ENCODE results near the gene ARHGAP8. TPM values are rescaled to one million over a fixed set of nuclear protein-coding genes. Genes with fewer than 3 reads are reported as not detected.

ARHGAP8 gene
- total RNA-seq, 2 experiments from 2014 or later = 3.3 to 3.4 TPM

DNA sequence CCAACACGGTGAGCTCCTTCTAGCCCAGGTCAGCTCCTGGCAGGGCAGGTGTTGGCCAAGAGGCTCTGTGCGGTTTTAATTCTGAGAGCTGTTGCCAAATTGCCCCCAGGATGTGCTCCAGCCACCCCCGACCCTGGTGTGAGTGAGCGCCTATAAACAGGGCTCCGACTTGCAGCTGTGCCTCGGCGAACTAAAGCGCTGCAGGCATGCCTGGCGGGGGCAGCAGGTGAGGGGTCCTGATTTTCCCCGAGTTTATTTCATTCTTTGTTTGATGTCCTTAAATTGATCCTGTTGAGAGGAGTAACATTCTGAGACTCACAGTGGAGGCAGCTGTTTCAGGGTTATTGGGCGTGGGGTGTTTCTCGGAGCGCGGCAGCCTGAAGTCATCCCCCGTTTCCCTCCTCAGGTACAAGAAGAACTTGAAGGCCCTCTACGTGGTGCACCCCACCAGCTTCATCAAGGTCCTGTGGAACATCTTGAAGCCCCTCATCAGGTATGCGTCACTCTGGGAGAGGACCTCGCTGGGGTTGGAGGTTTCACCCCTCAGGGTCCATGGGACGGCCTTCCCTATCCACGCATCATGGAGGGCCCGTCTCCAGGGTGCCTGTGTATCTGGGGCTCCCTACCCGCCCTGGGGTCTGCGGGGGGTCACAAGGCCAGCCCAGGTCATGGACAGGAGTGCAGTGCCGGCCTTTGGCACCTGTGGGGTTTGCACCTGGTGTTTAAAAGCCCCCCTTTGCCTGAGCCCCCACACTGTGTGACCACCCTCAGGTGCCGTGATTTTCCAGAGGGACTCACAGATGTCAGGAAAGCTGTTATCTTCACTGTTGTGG is 62.1 kb downstream of the ARHGAP8 start:
- DNase-seq = no peak
- intact Hi-C loops (cut with DNase I, micrococcal nuclease) = no loop called here
- no peak for ATAC-seq
- ChIA-PET CTCF (no interaction called here), POLR2A (no interaction called here)
- Mint-ChIP-seq H3K27me3 (no peaks in the 10 kb centered on the region), H3K4me1 (no peaks in the 10 kb centered on the region), H3K9me3 (ENCODE audit: low read depth) (peaks cover 2% of the 10 kb centered on the region), H3K4me3 (no peak overlapping the region), H3K36me3 (ENCODE audit: low read depth) (no peaks in the 10 kb centered on the region), H3K27ac (no peak overlapping the region)

DNA sequence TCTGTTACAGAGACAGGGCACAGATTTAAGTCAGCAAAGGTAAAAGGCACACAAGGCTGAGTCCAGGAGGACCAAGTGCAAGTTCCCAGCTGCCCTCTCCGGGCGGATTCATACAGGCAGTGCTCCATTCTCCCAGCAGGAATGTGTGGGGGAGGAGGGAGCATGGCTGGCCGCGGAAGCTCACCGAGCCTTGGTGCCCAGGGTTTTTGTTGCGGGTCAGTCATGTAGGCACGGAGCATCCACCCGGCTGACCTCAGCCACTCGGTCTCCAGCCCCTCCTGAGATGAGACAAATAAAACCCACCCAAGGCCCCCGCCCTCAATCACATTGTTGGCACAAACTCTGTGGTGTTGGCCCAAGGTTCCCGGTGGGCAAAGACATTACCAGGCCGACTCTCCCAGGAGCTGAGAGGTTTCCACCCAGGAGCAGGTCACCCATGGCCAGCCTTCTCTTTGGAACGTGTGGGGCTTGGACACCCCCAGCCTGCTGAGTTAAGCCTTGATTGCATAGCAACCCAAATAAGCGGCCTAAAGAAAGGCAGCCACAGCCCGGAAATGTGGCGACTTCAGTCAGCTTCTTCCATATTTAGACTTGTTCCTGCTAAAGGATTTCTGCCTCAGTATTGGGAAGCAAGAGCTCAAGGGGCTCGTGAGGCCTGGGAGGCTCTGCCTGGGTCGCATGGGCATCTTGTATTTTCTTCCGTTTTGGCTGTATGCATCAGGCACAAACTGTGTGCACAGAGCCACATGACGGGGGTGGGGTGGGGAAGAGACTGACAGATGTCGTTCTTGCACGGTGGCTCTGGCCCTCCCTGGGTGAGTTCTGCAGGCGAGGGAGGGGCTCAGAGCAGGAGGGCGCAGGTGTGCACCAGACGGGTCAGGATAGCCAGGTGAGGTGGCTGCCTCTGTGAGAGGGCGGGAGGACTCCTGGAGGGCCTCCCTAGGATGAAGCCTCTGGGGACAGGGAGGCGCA is 63.0 kb downstream of the ARHGAP8 start:
- CTCF ChIA-PET = no interaction called here

DNA sequence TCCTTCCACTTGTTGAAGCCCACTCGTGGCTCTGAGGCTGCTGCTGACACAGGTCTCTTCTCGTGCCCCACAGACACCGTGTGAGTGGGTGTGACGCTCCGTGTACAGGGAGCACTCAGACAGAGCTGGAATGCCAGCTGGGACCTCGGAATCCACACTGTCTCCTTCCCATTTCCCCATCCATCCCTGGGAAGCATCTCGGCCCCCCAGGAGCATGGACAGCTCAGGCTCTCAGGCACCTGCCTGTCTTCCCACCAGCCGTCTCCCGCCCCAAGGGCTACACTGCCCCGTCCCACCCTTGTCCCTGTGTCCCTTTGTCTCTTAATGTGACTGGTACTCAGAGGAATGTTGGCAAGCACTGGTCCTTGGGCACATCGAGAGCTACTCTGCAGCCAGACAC is 63.8 kb downstream of the ARHGAP8 start:
- Mint-ChIP-seq H3K4me3 (no peak overlapping the region), H3K27me3 (no peaks in the 10 kb centered on the region), H3K36me3 (ENCODE audit: low read depth) (no peaks in the 10 kb centered on the region), H3K4me1 (no peaks in the 10 kb centered on the region), H3K27ac (no peak overlapping the region), H3K9me3 (ENCODE audit: low read depth) (peaks cover 2% of the 10 kb centered on the region)
- intact Hi-C loops (cut with DNase I, micrococcal nuclease) = no loop called here
- ATAC-seq = no peak
- ChIA-PET CTCF (no interaction called here), POLR2A (no interaction called here)
- no peak for DNase-seq

More for the DNA sequence above, 63.0 kb downstream of the ARHGAP8 start:
- DNase-seq = no peak
- intact Hi-C loops (cut with DNase I, micrococcal nuclease) = no loop called here
- POLR2A ChIA-PET = no interaction called here
- Mint-ChIP-seq H3K4me3 (no peak overlapping the region), H3K9me3 (ENCODE audit: low read depth) (peaks cover 2% of the 10 kb centered on the region), H3K36me3 (ENCODE audit: low read depth) (no peaks in the 10 kb centered on the region), H3K4me1 (no peaks in the 10 kb centered on the region), H3K27me3 (no peaks in the 10 kb centered on the region), H3K27ac (no peak overlapping the region)
- ATAC-seq = no peak

DNA sequence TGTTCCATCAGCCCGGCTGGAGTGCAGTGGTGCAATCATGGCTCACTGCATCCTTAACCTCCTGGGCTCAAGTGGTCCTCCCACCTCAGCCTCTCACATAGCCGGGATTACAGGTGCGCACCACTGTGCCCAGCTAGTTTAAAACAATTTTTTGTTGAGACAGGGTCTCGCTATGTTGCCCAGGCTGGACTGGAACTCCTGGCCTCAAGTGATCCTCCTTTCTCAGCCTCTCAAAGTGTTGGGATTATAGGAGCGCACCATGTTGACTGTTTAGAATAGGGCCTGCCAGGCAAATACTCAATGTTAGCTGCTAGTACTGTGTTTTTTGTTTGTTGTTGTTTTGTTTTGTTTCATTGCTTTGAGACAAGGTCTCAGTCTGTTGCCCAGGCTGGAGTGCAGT is 66.4 kb downstream of the ARHGAP8 start:
- CTCF ChIA-PET = no interaction called here
- ATAC-seq = no peak
- intact Hi-C loops (cut with DNase I, micrococcal nuclease) = no loop called here

DNA sequence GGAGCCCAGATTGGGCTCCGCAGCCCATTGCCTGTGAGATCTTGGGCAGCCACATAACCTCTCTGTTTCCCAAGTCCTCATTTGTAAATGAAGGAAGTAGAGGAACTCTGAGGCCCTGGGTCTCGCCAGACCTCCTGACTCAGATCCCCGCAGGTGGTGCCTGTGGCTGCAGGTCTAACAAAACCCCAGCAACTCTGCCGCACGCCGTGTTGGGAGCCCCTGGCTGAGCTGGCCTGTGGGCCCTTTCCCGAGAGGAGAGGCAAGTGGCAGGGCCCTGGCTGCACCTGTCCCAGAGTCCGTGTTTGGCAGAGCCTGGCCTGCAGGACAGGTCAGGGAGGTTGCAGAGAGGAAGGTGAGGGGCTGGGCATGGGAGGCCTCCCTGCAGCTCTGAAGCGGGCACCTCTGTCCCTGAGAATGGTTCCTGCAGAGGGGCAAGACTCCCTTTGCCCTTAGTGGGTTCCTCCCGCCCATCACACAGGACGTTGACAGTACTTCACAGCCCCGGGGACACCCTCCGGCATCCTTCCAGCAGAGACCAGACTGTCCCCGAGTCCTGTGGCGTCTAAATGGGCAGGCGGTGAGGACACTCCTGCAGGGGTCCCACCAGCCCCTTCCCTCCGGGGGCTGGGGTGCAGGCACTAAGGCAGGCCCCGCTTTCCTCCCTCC is 67.7 kb downstream of the ARHGAP8 start:
- Mint-ChIP-seq H3K27me3 (peaks cover 1% of the 10 kb centered on the region), H3K4me1 (no peaks in the 10 kb centered on the region), H3K4me3 (no peak overlapping the region), H3K9me3 (ENCODE audit: low read depth) (no peaks in the 10 kb centered on the region), H3K36me3 (ENCODE audit: low read depth) (no peaks in the 10 kb centered on the region), H3K27ac (no peak overlapping the region)
- DNase-seq (no peak), ATAC-seq (no peak)
- intact Hi-C loops (cut with DNase I, micrococcal nuclease) = loop anchor here (1.0 to 5.0 kb wide), 4 partner anchors 123 to 276 kb away; no protein-coding TSS in a partner anchor
- ChIA-PET POLR2A (no interaction called here), CTCF (interaction anchor here (1.0 to 1.1 kb wide), 3 partner anchors 135 to 275 kb away, joined by 3 to 4 read pairs (median 4); no protein-coding TSS in a partner anchor)

More for the DNA sequence above, 66.4 kb downstream of the ARHGAP8 start:
- POLR2A ChIA-PET = no interaction called here
- Mint-ChIP-seq H3K27me3 (no peaks in the 10 kb centered on the region), H3K4me3 (no peak overlapping the region), H3K27ac (no peak overlapping the region), H3K36me3 (ENCODE audit: low read depth) (no peaks in the 10 kb centered on the region), H3K9me3 (ENCODE audit: low read depth) (no peaks in the 10 kb centered on the region), H3K4me1 (no peaks in the 10 kb centered on the region)
- DNase-seq = no peak

DNA sequence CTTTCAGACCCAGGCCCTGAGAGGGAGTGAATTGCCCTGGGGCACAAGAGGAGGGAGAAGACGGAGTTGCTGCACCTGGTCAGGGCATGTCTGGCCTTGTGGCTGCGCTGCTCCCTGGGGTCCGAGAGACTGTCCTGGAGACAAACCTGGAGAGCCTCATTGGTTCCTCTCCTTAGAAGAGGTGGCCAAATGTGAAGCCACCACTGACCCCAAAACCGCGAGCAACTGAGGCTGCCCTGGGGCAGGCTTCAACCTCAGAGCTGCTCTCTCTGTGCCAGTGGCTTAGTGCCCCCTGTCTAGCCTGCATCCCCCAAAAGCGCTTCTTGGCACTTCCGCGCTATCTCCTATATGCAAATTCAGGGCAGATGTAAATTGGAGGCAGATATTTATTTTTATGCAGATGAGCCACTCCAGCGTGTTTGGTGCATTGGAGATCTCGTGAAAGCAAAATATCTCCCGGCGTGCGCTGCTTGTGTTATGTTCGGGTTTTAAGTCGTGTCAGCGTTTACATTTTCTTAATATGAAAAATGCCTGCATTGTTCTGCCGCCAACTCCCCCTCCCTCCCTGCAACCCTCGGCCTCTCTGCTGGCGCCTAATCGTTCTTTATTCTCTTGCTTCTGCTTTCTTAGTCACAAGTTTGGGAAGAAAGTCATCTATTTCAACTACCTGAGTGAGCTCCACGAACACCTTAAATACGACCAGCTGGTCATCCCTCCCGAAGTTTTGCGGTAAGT is 69.5 kb downstream of the ARHGAP8 start:
- no peak for DNase-seq
- Mint-ChIP-seq H3K4me1 (no peaks in the 10 kb centered on the region), H3K36me3 (ENCODE audit: low read depth) (no peaks in the 10 kb centered on the region), H3K9me3 (ENCODE audit: low read depth) (no peaks in the 10 kb centered on the region), H3K27me3 (peaks cover 2% of the 10 kb centered on the region), H3K27ac (no peak overlapping the region), H3K4me3 (no peak overlapping the region)
- CTCF ChIA-PET = interaction anchor here (1.0 kb wide), 1 partner anchor 10 kb away, joined by 3 read pairs; no protein-coding TSS in a partner anchor
- intact Hi-C loops (cut with DNase I, micrococcal nuclease) = loop anchor here (5.0 kb wide), 2 partner anchors 155 to 260 kb away; no protein-coding TSS in a partner anchor
- POLR2A ChIA-PET = no interaction called here
- no peak for ATAC-seq

DNA sequence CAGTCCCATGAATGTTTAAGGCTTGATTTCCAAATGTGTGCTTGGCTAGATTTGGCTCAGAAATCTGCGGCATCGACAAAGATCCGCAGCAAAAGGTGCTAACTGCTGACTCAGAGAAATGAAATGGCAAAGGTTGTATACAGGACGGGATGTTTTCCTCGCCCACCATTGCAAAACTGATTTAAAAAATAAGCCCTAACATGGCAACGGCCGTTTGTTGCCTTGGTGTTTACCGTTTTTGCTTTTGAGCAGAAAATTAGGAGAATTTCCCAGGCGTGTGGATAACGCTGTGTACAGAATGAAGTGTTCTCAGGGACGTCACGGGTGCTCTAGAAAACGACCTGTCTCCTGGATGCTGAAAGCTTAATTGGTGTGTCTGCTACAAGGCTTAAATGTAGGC is 70.2 kb downstream of the ARHGAP8 start:
- CTCF ChIA-PET = interaction anchor here (1.0 to 1.2 kb wide), 2 partner anchors 9 to 386 kb away, joined by 3 to 4 read pairs; no protein-coding TSS in a partner anchor
- no peak for DNase-seq
- intact Hi-C loops (cut with DNase I, micrococcal nuclease) = loop anchor here (5.0 kb wide), 2 partner anchors 155 to 260 kb away; no protein-coding TSS in a partner anchor
- Mint-ChIP-seq H3K9me3 (ENCODE audit: low read depth) (no peaks in the 10 kb centered on the region), H3K4me1 (no peaks in the 10 kb centered on the region), H3K27ac (no peak overlapping the region), H3K4me3 (no peak overlapping the region), H3K36me3 (ENCODE audit: low read depth) (no peaks in the 10 kb centered on the region), H3K27me3 (peaks cover 2% of the 10 kb centered on the region)
- POLR2A ChIA-PET = no interaction called here
- no peak for ATAC-seq

DNA sequence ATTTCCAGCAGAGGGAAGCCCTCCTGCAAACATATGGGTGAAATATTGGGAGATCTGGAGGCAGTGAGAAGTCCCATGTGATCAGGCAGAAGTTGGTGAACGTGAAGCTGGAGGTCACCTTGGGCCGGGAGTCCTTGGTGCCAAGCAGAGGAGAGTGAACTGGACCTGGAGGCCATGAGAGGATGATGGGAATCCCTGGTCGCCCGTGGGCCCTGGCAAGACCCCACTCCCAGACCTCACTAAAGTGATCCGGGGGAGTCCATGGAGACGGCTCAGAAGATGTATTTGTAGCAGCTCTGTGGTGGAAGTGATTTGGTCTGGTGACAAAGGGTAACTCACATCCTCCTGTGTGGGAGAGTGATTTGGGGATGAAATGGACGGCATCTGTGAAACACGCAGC is 71.0 kb downstream of the ARHGAP8 start:
- intact Hi-C loops (cut with DNase I, micrococcal nuclease) = loop anchor here (5.0 kb wide), 2 partner anchors 154 to 259 kb away; no protein-coding TSS in a partner anchor
- Mint-ChIP-seq H3K4me3 (no peak overlapping the region), H3K27ac (no peak overlapping the region), H3K9me3 (ENCODE audit: low read depth) (no peaks in the 10 kb centered on the region), H3K27me3 (peaks cover 4% of the 10 kb centered on the region), H3K4me1 (no peaks in the 10 kb centered on the region), H3K36me3 (ENCODE audit: low read depth) (no peaks in the 10 kb centered on the region)
- POLR2A ChIA-PET = interaction anchor here (0.6 kb wide), 2 partner anchors 8 to 806 kb away, joined by 3 to 5 read pairs; no protein-coding TSS in a partner anchor
- DNase-seq = no peak
- CTCF ChIA-PET = interaction anchor here (0.6 to 1.2 kb wide), 2 partner anchors 302 to 385 kb away, joined by 3 to 4 read pairs; no protein-coding TSS in a partner anchor
- no peak for ATAC-seq

DNA sequence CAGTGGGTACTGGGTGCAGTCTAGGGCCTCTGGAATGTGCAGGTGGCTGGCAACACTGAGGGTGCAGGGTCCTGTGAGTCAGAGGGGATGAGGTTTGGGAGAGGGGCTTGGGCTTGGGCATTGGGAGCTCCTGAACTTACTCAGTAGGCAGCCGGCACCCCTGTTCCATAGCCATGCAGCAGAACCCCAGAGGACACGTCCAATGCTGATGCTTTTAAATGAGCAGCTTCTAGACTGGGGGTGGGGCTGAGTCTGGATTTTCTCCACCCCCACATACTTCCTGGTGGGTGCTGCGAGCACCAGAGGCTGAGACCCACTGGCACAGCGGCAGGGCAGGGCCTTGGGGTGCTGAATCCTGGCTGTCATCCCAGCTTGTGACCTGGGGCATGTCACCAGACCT is 71.4 kb downstream of the ARHGAP8 start:
- intact Hi-C loops (cut with DNase I, micrococcal nuclease) = loop anchor here (5.0 kb wide), 2 partner anchors 153 to 258 kb away; no protein-coding TSS in a partner anchor

DNA sequence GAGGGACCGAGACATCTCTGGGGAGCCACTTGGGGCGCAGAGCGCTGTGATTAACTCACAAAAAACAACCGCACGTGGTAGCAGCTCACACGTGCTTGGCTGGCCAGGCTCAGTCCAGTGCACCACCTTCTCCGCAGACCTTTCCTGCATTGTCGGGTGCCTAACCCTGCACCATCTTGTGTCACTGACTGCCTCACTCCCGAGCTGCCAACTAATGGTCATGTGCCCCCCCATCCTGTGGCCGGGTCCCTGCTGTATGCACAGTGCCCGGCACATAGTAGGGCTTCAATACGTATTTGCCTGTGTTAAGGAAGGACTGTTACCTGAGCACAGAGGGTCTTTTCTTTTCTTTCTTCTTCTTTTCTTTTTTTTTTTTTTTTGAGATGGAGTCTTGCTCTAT is 71.9 kb downstream of the ARHGAP8 start:
- ATAC-seq (no peak), DNase-seq (no peak)
- intact Hi-C loops (cut with DNase I, micrococcal nuclease) = loop anchor here (5.0 kb wide), 2 partner anchors 153 to 258 kb away; no protein-coding TSS in a partner anchor
- Mint-ChIP-seq H3K27ac (no peak overlapping the region), H3K4me1 (no peaks in the 10 kb centered on the region), H3K27me3 (peaks cover 4% of the 10 kb centered on the region), H3K4me3 (no peak overlapping the region), H3K36me3 (ENCODE audit: low read depth) (no peaks in the 10 kb centered on the region), H3K9me3 (ENCODE audit: low read depth) (no peaks in the 10 kb centered on the region)
- ChIA-PET POLR2A (no interaction called here), CTCF (interaction anchor here (0.7 kb wide), 1 partner anchor 541 kb away, joined by 4 read pairs; no protein-coding TSS in a partner anchor)

More for the DNA sequence above, 71.4 kb downstream of the ARHGAP8 start:
- ChIA-PET CTCF (interaction anchor here (0.6 to 1.2 kb wide), 2 partner anchors 302 to 385 kb away, joined by 3 to 4 read pairs; no protein-coding TSS in a partner anchor), POLR2A (interaction anchor here (0.6 kb wide), 2 partner anchors 7 to 806 kb away, joined by 3 to 5 read pairs; no protein-coding TSS in a partner anchor)
- Mint-ChIP-seq H3K27ac (no peak overlapping the region), H3K27me3 (peaks cover 4% of the 10 kb centered on the region), H3K36me3 (ENCODE audit: low read depth) (no peaks in the 10 kb centered on the region), H3K9me3 (ENCODE audit: low read depth) (no peaks in the 10 kb centered on the region), H3K4me1 (no peaks in the 10 kb centered on the region), H3K4me3 (no peak overlapping the region)
- ATAC-seq = no peak
- DNase-seq = no peak
